ENCODE measurements around the gene SUPT6H. TPM values are rescaled to one million over a fixed set of nuclear protein-coding genes. Genes with fewer than 3 reads are reported as not detected.
"Not testable (repeated sequence)": the region's sequence is repeated elsewhere in the genome, so short reads cannot be mapped to it uniquely, and the experiment has no call there.

Gene SUPT6H
- total RNA-seq, 1 experiment from 2014 or later: 61.3 TPM

- ChIA-PET CTCF (no interaction called here), POLR2A (no interaction called here)
- DNase-seq (ENCODE audit: low spot score) (no peak), ATAC-seq (no peak)
- Mint-ChIP-seq H3K27ac (no peak overlapping the region), H3K4me1 (peaks cover 8% of the 10 kb centered on the region), H3K4me3 (no peak overlapping the region), H3K9me3 (peaks cover 21% of the 10 kb centered on the region), H3K27me3 (ENCODE audit: low read depth) (0 out of 2 replicates have a peak, but pooled peaks cover 3% of the 10 kb centered on the region), H3K36me3 (peaks cover 35% of the 10 kb centered on the region)
- no peak for TF ChIP-seq HMGA2 (CRISPR knock-in tag; IDR thresholded peaks at IDR 0.05)
Measured at GRCh38 chr17:28657756-28658155, 4.2 kb upstream of the SUPT6H start.

DNA sequence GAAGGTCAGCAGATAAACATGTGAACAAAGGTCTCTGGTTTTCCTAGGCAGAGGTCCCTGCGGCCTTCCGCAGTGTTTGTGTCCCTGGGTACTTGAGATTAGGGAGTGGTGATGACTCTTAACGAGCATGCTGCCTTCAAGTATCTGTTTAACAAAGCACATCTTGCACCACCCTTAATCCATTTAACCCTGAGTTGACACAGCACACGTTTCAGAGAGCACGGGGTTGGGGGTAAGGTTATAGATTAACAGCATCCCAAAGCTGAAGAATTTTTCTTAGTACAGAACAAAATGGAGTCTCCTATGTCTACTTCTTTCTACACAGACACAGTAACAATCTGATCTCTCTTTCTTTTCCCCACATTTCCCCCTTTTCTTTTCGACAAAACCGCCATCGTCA, 3.7 kb upstream of the SUPT6H start:
- H3K27me3 Mint-ChIP-seq (ENCODE audit: low read depth); DNase-seq (ENCODE audit: low spot score); H3K27ac Mint-ChIP-seq; H3K4me3 Mint-ChIP-seq; ATAC-seq; CTCF ChIA-PET; POLR2A ChIA-PET: not testable (repeated sequence)
- Mint-ChIP-seq H3K9me3 (peaks cover 21% of the 10 kb centered on the region), H3K36me3 (peaks cover 35% of the 10 kb centered on the region), H3K4me1 (peaks cover 14% of the 10 kb centered on the region)

DNA sequence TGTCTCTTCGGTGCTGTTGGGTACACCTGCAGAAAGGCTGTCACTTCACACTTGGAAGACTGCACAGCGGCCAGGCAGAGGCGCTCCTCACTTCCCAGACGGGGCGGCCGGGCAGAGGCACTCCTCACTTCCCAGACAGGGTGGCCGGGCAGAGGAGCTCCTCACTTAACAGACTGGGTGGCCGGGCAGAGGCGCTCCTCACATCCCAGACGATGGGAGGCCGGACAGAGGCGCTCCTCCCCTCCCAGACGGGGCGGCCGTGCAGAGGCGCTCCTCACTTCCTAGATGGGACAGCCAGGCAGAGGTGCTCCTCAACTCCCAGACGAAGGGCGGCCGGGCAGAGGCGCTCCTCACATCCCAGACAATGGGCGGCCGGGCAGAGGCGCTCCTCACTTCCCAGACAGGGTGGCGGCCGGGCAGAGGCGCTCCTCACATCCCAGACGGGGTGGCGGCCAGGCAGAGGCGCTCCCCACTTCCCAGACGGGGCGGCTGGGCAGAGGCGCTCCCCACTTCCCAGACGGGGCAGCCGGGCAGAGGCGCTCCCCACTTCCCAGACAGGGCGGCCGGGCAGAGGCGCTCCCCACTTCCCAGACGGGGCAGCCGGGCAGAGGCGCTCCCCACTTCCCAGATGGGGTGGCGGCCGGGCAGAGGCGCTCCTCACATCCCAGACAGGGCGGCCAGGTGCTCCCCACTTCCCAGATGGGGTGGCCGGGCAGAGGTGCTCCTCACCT, 3.1 kb upstream of the SUPT6H start:
- H3K4me3 Mint-ChIP-seq; ATAC-seq; POLR2A ChIA-PET; H3K27ac Mint-ChIP-seq; H3K27me3 Mint-ChIP-seq (ENCODE audit: low read depth); CTCF ChIA-PET: not testable (repeated sequence)
- peaks cover 21% of the 10 kb centered on the region for H3K9me3 Mint-ChIP-seq
- H3K36me3 Mint-ChIP-seq: peaks cover 35% of the 10 kb centered on the region
- DNase-seq (ENCODE audit: low spot score): peak; percentile 19
- peaks cover 18% of the 10 kb centered on the region for H3K4me1 Mint-ChIP-seq

GRCh38 chr17:28659497-28659881, 2.5 kb upstream of the SUPT6H start:
- H3K4me1 Mint-ChIP-seq: peaks cover 20% of the 10 kb centered on the region
- H3K27ac Mint-ChIP-seq; CTCF ChIA-PET; ATAC-seq; H3K4me3 Mint-ChIP-seq; H3K27me3 Mint-ChIP-seq (ENCODE audit: low read depth); POLR2A ChIA-PET; DNase-seq (ENCODE audit: low spot score): not testable (repeated sequence)
- H3K9me3 Mint-ChIP-seq: peaks cover 21% of the 10 kb centered on the region
- peaks cover 35% of the 10 kb centered on the region for H3K36me3 Mint-ChIP-seq

GRCh38 chr17:28662527-28662829, 473 bp downstream of the SUPT6H start:
- ATAC-seq (no peak; the same call in 1 of the 2 replicates), DNase-seq (ENCODE audit: low spot score) (no peak)
- Mint-ChIP-seq H3K4me3 (peak overlapping the region; percentile 99), H3K4me1 (peaks cover 20% of the 10 kb centered on the region), H3K27ac (peak overlapping the region; percentile 100), H3K27me3 (ENCODE audit: low read depth) (0 out of 2 replicates have a peak, but pooled peaks cover 3% of the 10 kb centered on the region), H3K9me3 (peaks cover 21% of the 10 kb centered on the region), H3K36me3 (peaks cover 44% of the 10 kb centered on the region)
- ChIA-PET CTCF (interaction anchor here (1.0 to 3.5 kb wide), 6 partner anchors 16 to 101 kb away, joined by 3 to 38 read pairs (median 8); partner anchors contain the start of gene BLTP2), POLR2A (interaction anchor here (1.0 to 2.5 kb wide), 4 partner anchors 16 to 65 kb away, joined by 4 to 13 read pairs (median 8); partner anchors contain the start of genes BLTP2 and PROCA1)
- no peak for TF ChIP-seq SOX15 (CRISPR knock-in tag; IDR thresholded peaks at IDR 0.05)
- no peak for TF ChIP-seq IRF2 (CRISPR knock-in tag; IDR thresholded peaks at IDR 0.05; ENCODE audit: borderline replicate concordance, low read depth)
- TF ChIP-seq MYBL2 (CRISPR knock-in tag; IDR thresholded peaks at IDR 0.05): 0 out of 2 replicates have a peak, but pooled peaks have one; percentile 22
- TF ChIP-seq SP1 (CRISPR knock-in tag; conservative IDR thresholded peaks at IDR 0.05): no peak
- no peak for TF ChIP-seq ZNF219 (CRISPR knock-in tag; IDR thresholded peaks at IDR 0.05; ENCODE audit: borderline replicate concordance)

DNA sequence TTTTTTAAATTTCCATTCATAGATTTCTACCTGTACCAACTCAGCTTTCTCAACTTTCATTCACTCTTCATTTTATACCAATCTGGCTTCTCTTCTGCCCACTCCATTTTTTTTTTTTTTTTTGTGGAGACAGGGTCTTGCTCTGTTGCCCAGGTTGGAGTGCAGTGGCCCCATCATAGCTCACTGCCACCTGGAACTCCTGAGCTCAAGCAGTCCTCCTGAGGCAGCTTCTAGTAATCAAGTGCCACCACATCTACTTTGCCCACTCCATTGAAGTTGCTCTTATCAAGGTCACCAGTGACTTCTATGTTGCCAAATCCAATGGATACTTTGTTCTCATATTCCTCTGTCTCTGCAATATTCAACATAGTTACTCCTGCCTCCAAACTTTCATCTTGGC, 1.7 kb downstream of the SUPT6H start:
- H3K4me3 Mint-ChIP-seq: peak overlapping the region; percentile 99
- CTCF ChIA-PET: interaction anchor here (0.5 kb wide), 1 partner anchor 63 kb away, joined by 3 read pairs; no protein-coding TSS in a partner anchor
- peaks cover 15% of the 10 kb centered on the region for H3K9me3 Mint-ChIP-seq
- H3K4me1 Mint-ChIP-seq: peaks cover 20% of the 10 kb centered on the region
- H3K27me3 Mint-ChIP-seq (ENCODE audit: low read depth): 0 out of 2 replicates have a peak, but pooled peaks cover 3% of the 10 kb centered on the region
- POLR2A ChIA-PET: no interaction called here
- DNase-seq (ENCODE audit: low spot score): no peak
- peak overlapping the region; percentile 100 for H3K27ac Mint-ChIP-seq
- H3K36me3 Mint-ChIP-seq: peaks cover 33% of the 10 kb centered on the region
- no peak for ATAC-seq
- TF ChIP-seq ZNF671 (CRISPR knock-in tag; IDR thresholded peaks at IDR 0.05): no peak
- TF ChIP-seq, protein P1, sequence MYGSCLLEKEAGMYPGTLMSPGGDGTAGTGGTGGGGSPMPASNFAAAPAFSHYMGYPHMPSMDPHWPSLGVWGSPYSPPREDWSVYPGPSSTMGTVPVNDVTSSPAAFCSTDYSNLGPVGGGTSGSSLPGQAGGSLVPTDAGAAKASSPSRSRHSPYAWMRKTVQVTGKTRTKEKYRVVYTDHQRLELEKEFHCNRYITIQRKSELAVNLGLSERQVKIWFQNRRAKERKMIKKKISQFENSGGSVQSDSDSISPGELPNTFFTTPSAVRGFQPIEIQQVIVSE (CRISPR knock-in tag; IDR thresholded peaks at IDR 0.05; ENCODE audit: borderline replicate concordance): no peak
- TF ChIP-seq CREB1 (CRISPR knock-in tag; IDR thresholded peaks at IDR 0.05): no peak
- TF ChIP-seq, protein P2, sequence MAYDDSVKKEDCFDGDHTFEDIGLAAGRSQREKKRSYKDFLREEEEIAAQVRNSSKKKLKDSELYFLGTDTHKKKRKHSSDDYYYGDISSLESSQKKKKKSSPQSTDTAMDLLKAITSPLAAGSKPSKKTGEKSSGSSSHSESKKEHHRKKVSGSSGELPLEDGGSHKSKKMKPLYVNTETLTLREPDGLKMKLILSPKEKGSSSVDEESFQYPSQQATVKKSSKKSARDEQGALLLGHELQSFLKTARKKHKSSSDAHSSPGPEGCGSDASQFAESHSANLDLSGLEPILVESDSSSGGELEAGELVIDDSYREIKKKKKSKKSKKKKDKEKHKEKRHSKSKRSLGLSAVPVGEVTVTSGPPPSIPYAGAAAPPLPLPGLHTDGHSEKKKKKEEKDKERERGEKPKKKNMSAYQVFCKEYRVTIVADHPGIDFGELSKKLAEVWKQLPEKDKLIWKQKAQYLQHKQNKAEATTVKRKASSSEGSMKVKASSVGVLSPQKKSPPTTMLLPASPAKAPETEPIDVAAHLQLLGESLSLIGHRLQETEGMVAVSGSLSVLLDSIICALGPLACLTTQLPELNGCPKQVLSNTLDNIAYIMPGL (CRISPR knock-in tag; IDR thresholded peaks at IDR 0.05): no peak
- no peak for TF ChIP-seq SOX15 (CRISPR knock-in tag; IDR thresholded peaks at IDR 0.05)
- TF ChIP-seq, protein P3, sequence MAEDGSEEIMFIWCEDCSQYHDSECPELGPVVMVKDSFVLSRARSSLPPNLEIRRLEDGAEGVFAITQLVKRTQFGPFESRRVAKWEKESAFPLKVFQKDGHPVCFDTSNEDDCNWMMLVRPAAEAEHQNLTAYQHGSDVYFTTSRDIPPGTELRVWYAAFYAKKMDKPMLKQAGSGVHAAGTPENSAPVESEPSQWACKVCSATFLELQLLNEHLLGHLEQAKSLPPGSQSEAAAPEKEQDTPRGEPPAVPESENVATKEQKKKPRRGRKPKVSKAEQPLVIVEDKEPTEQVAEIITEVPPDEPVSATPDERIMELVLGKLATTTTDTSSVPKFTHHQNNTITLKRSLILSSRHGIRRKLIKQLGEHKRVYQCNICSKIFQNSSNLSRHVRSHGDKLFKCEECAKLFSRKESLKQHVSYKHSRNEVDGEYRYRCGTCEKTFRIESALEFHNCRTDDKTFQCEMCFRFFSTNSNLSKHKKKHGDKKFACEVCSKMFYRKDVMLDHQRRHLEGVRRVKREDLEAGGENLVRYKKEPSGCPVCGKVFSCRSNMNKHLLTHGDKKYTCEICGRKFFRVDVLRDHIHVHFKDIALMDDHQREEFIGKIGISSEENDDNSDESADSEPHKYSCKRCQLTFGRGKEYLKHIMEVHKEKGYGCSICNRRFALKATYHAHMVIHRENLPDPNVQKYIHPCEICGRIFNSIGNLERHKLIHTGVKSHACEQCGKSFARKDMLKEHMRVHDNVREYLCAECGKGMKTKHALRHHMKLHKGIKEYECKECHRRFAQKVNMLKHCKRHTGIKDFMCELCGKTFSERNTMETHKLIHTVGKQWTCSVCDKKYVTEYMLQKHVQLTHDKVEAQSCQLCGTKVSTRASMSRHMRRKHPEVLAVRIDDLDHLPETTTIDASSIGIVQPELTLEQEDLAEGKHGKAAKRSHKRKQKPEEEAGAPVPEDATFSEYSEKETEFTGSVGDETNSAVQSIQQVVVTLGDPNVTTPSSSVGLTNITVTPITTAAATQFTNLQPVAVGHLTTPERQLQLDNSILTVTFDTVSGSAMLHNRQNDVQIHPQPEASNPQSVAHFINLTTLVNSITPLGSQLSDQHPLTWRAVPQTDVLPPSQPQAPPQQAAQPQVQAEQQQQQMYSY (CRISPR knock-in tag; IDR thresholded peaks at IDR 0.05): no peak
- TF ChIP-seq, protein P4, sequence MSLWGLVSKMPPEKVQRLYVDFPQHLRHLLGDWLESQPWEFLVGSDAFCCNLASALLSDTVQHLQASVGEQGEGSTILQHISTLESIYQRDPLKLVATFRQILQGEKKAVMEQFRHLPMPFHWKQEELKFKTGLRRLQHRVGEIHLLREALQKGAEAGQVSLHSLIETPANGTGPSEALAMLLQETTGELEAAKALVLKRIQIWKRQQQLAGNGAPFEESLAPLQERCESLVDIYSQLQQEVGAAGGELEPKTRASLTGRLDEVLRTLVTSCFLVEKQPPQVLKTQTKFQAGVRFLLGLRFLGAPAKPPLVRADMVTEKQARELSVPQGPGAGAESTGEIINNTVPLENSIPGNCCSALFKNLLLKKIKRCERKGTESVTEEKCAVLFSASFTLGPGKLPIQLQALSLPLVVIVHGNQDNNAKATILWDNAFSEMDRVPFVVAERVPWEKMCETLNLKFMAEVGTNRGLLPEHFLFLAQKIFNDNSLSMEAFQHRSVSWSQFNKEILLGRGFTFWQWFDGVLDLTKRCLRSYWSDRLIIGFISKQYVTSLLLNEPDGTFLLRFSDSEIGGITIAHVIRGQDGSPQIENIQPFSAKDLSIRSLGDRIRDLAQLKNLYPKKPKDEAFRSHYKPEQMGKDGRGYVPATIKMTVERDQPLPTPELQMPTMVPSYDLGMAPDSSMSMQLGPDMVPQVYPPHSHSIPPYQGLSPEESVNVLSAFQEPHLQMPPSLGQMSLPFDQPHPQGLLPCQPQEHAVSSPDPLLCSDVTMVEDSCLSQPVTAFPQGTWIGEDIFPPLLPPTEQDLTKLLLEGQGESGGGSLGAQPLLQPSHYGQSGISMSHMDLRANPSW (CRISPR knock-in tag; conservative IDR thresholded peaks at IDR 0.05; ENCODE audit: low read depth): no peak
- TF ChIP-seq NFYB (CRISPR knock-in tag; conservative IDR thresholded peaks at IDR 0.05; ENCODE audit: low read depth): no peak
